H1 (cell line): Measurements from ENCODE around the gene ADGRG1. TPM values are rescaled to one million over a fixed set of nuclear protein-coding genes. Genes with fewer than 3 reads are reported as not detected.

Experiments
- CTCF ChIA-PET: fragments of 300-600 bp; sonication (Branson Sonifier 250); formaldehyde crosslinking; loops from one replicate; lab custom pipeline; 2021; ENCODE audit not compliant: partially characterized antibody; lab: Charles Lee
- POLR2A ChIA-PET: fragments of 300-600 bp; sonication (Branson Sonifier 250); formaldehyde crosslinking; loops from one replicate; lab custom pipeline; 2021; ENCODE audit warnings: inconsistent platforms; ENCODE audit not compliant: partially characterized antibody; lab: Charles Lee
- DNase-seq, 2 experiments: peaks; one replicate each; pipeline versions ENCODE4 v3.0.0 to v3.0.0-alpha.2; 2010 to 2022; ENCODE audit warnings: low spot score in 2 of 2, low read depth in 1 of 2, mixed read lengths in 1 of 2
- FAIRE-seq: peaks from 2 replicates; lab custom pipeline; 2011; peaks lifted over from hg19 to GRCh38; lab: Jason Lieb, UNC
- H2AFZ ChIP-seq: 2 replicates; pipeline ENCODE4 v1.8.1; 2012; ENCODE audit warnings: low read length, inconsistent platforms
- H2AK5ac ChIP-seq: 2 replicates; pipeline ENCODE4 v1.6.1; 2013; ENCODE audit warnings: low read depth, low read length
- H2BK120ac ChIP-seq: replicated peaks from 2 replicates; pipeline ENCODE3; 2013; ENCODE audit warnings: low read depth, low read length, inconsistent platforms
- H2BK12ac ChIP-seq: 2 replicates; pipeline ENCODE4 v1.6.1; 2013; ENCODE audit warnings: low read depth, low read length
- H2BK15ac ChIP-seq: 2 replicates; pipeline ENCODE4 v1.6.1; 2013; ENCODE audit warnings: low read length
- H2BK20ac ChIP-seq: 2 replicates; pipeline ENCODE4 v1.6.1; 2013; ENCODE audit warnings: low read length
- H2BK5ac ChIP-seq: 2 replicates; pipeline ENCODE4 v1.6.1; 2013; ENCODE audit warnings: low read depth, low read length
- H3K14ac ChIP-seq: 2 replicates; pipeline ENCODE4 v1.6.1; 2013; ENCODE audit warnings: inconsistent platforms; ENCODE audit not compliant: insufficient read length
- H3K18ac ChIP-seq: 2 replicates; pipeline ENCODE4 v1.6.1; 2013; ENCODE audit warnings: low read length; ENCODE audit errors: extremely low read depth
- H3K23ac ChIP-seq: 2 replicates; pipeline ENCODE4 v1.6.1; 2013; ENCODE audit warnings: inconsistent platforms; ENCODE audit not compliant: insufficient read length
- H3K23me2 ChIP-seq: 2 replicates; pipeline ENCODE4 v1.6.1; 2013; ENCODE audit warnings: low read depth, low read length
- H3K27ac ChIP-seq: 2 replicates; pipeline ENCODE4 v1.6.1; 2011; ENCODE audit warnings: low read depth, low read length, inconsistent platforms
- H3K27me3 ChIP-seq, 4 experiments: replicated peaks in 1 of 4; 1 replicate in 1 of 4; 2 replicates in 3 of 4; pipeline versions ENCODE4 v1.6.1 to v1.8.1; 2011 to 2013; ENCODE audit warnings: low read length in 3 of 4, mild to moderate bottlenecking in 3 of 4, inconsistent platforms in 2 of 4, mixed read lengths in 2 of 4, moderate library complexity in 1 of 4; ENCODE audit not compliant: control insufficient read depth in 3 of 4, insufficient read depth in 3 of 4; ENCODE audit errors: extremely low read depth in 1 of 4
- H3K36me3 ChIP-seq, 4 experiments: 2 replicates each; pipeline versions ENCODE4 v1.6.1 to v1.8.1; 2011 to 2013; ENCODE audit warnings: mild to moderate bottlenecking in 4 of 4, low read length in 3 of 4, moderate library complexity in 2 of 4, control low read depth in 1 of 4, inconsistent platforms in 1 of 4; ENCODE audit not compliant: insufficient read depth in 4 of 4, control insufficient read depth in 2 of 4
- H3K4ac ChIP-seq: replicated peaks from 2 replicates; pipeline ENCODE3; 2013; ENCODE audit warnings: low read length, low read depth, mixed read lengths, inconsistent platforms; ENCODE audit not compliant: insufficient read length
- H3K4me1 ChIP-seq, 4 experiments: replicated peaks in 1 of 4; 1 replicate in 1 of 4; 2 replicates in 3 of 4; pipeline versions ENCODE4 v1.6.1 to v1.8.1; 2011 to 2013; ENCODE audit warnings: low read length in 3 of 4, inconsistent platforms in 2 of 4, mixed read lengths in 1 of 4; ENCODE audit not compliant: insufficient read depth in 4 of 4, control insufficient read depth in 3 of 4
- H3K4me2 ChIP-seq, 2 experiments: 2 replicates each; pipeline versions ENCODE4 v1.6.1 to v1.8.1; 2011 to 2013; ENCODE audit warnings: low read depth in 2 of 2, low read length in 2 of 2, control low read depth in 1 of 2, inconsistent platforms in 1 of 2, mild to moderate bottlenecking in 1 of 2; ENCODE audit not compliant: insufficient read depth in 1 of 2
- H3K4me3 ChIP-seq, 4 experiments: fragments of 200-600, 300-600 bp in 1 of 4; sonication (generic), shearing (Covaris generic), sonication (Bioruptor Twin) in 1 of 4; 2 replicates each; pipeline versions ENCODE4 v1.5.1 to v1.8.1; 2011 to 2016; ENCODE audit warnings: low read length in 4 of 4, low read depth in 3 of 4, control low read depth in 2 of 4, inconsistent platforms in 2 of 4, mild to moderate bottlenecking in 2 of 4, mixed read lengths in 1 of 4, moderate library complexity in 1 of 4; ENCODE audit not compliant: insufficient read depth in 2 of 4; ENCODE audit errors: extremely low read depth in 1 of 4
- H3K56ac ChIP-seq: replicated peaks from 2 replicates; pipeline ENCODE3; 2013; ENCODE audit warnings: low read depth, mild to moderate bottlenecking, mixed read lengths, low read length, inconsistent platforms; ENCODE audit not compliant: insufficient read length
- H3K79me1 ChIP-seq: 2 replicates; pipeline ENCODE4 v1.6.1; 2013; ENCODE audit warnings: low read depth, low read length, control low read depth
- H3K79me2 ChIP-seq, 2 experiments: 2 replicates each; pipeline versions ENCODE4 v1.6.1 to v1.8.1; 2012 to 2013; ENCODE audit warnings: low read length in 2 of 2, mild to moderate bottlenecking in 2 of 2, inconsistent platforms in 1 of 2; ENCODE audit not compliant: insufficient read depth in 2 of 2, control insufficient read depth in 1 of 2
- H3K9ac ChIP-seq, 4 experiments: replicated peaks in 1 of 4; 1 replicate in 1 of 4; 2 replicates in 3 of 4; pipeline versions ENCODE4 v1.6.1 to v1.8.1; 2011 to 2013; ENCODE audit warnings: low read depth in 3 of 4, low read length in 3 of 4, control low read depth in 2 of 4, mild to moderate bottlenecking in 2 of 4, moderate library complexity in 2 of 4, inconsistent platforms in 1 of 4; ENCODE audit errors: extremely low read depth in 1 of 4
- H3K9me3 ChIP-seq, 2 experiments: 2 replicates each; pipeline versions ENCODE4 v1.6.1 to v1.8.1; 2012 to 2013; ENCODE audit warnings: mild to moderate bottlenecking in 2 of 2, moderate library complexity in 2 of 2, control low read depth in 1 of 2, inconsistent platforms in 1 of 2, low read depth in 1 of 2, low read length in 1 of 2, mixed read lengths in 1 of 2; ENCODE audit not compliant: insufficient read depth in 2 of 2
- H4K20me1 ChIP-seq, 2 experiments: replicated peaks in 1 of 2; 2 replicates each; pipeline versions ENCODE3 to v1.8.1; 2011 to 2013; ENCODE audit warnings: inconsistent platforms in 2 of 2, low read length in 2 of 2, mild to moderate bottlenecking in 1 of 2; ENCODE audit not compliant: insufficient read depth in 2 of 2, control insufficient read depth in 1 of 2
- H4K5ac ChIP-seq: 2 replicates; pipeline ENCODE4 v1.6.1; 2013; ENCODE audit warnings: low read length, low read depth, mixed read lengths, inconsistent platforms; ENCODE audit not compliant: insufficient read length
- H4K8ac ChIP-seq: 2 replicates; pipeline ENCODE4 v1.8.0; 2013; ENCODE audit warnings: mild to moderate bottlenecking, moderate library complexity, low read length, inconsistent platforms; ENCODE audit not compliant: insufficient read depth; ENCODE audit errors: extremely low read depth
- H4K91ac ChIP-seq: replicated peaks from 2 replicates; pipeline ENCODE3; 2013; ENCODE audit warnings: low read length, mixed read lengths, inconsistent platforms; ENCODE audit not compliant: insufficient read length
- SP2 ChIP-seq: IDR thresholded peaks from 2 replicates; pipeline ENCODE4 v1.6.1; 2012; ENCODE audit warnings: mild to moderate bottlenecking, low read length, inconsistent platforms
- WGBS, 2 experiments: shearing (Covaris generic) in 1 of 2; methylation state at CpG; one replicate each; pipeline versions ENCODE4 v1.1.6 to v1.1.7; 2013 to 2015; ENCODE audit warnings: low lambda C conversion rate in 2 of 2, mixed read lengths in 2 of 2, inconsistent platforms in 1 of 2, low coverage in 1 of 2, missing lambda C conversion rate in 1 of 2; ENCODE audit not compliant: insufficient replicate concordance in 2 of 2, insufficient coverage in 1 of 2, insufficient read length in 1 of 2; ENCODE audit errors: extremely low coverage in 1 of 2, missing lambda C conversion rate in 1 of 2; 5-methylcytosine and 5-hydroxymethylcytosine counted together
- polyA plus RNA-seq, 7 experiments: library from polyadenylated mRNA; depleted of rRNA in 3 of 7; stranded (reverse) in 5 of 7; unstranded in 2 of 7; fragments of >200 nt in 5 of 7; fragments of 200-250 nt in 2 of 7; gene quantifications; 1 replicate in 5 of 7; 2 replicates in 1 of 7; 4 replicates in 1 of 7; pipeline versions ENCODE4 v1.2.1 to v1.2.3, GENCODE V29; 2011 to 2013; ENCODE audit warnings: missing spikeins in 2 of 7, mixed read lengths in 2 of 7
- total RNA-seq: library from RNA; stranded (reverse); fragmentation: NEBNext Ultra II Directional; extraction: Animal tissue kit (Norgen Biotek cat#: 25700); gene quantifications from 2 replicates; pipeline ENCODE4 v1.2.1, GENCODE V29; 2021

Gene ADGRG1
- total and polyA plus RNA-seq, 2 of the 8 experiments (the other 6 are each of a cell fraction or from before 2014, with no cell fraction given): 1.3 to 2.6 TPM

GRCh38 chr16:57616241-57616640, 12.2 kb upstream of the ADGRG1 start:
- DNase-seq (peak in 1 of 2 experiments; percentile 26), FAIRE-seq (no peak)
- H3K4me1 ChIP-seq: peaks cover 0 to 20% (median 15%) of the 10 kb centered on the region in 4 experiments; a peak in 6 of 7 replicates
- no peak overlapping the region for H2BK20ac ChIP-seq
- no peak overlapping the region for H3K14ac ChIP-seq
- no peak overlapping the region for H3K56ac ChIP-seq
- H4K8ac ChIP-seq: no peak overlapping the region; the same call in 1 of the 2 replicates
- TF ChIP-seq SP2: no peak
- ChIA-PET CTCF (interaction anchor here (1.2 to 4.1 kb wide), 2 partner anchors 15 to 31 kb away, joined by 3 to 28 read pairs; no protein-coding TSS in a partner anchor), POLR2A (no interaction called here)
- no peak overlapping the region for H2BK120ac ChIP-seq
- H3K4me3 ChIP-seq: no peak overlapping the region
- H2BK15ac ChIP-seq: no peak overlapping the region
- peaks cover 3% of the 10 kb centered on the region; the same call in 1 of the 2 replicates for H3K23me2 ChIP-seq
- no peak overlapping the region for H3K9ac ChIP-seq
- no peak overlapping the region for H3K23ac ChIP-seq
- H3K18ac ChIP-seq: no peak overlapping the region
- 87% methylated on average over 7 of the region's 7 CpGs; no CpG with 5 or more reads in 1 of the 2 experiments for WGBS, 2 experiments
- no peaks in the 10 kb centered on the region for H3K79me1 ChIP-seq
- H3K27ac ChIP-seq: no peak overlapping the region; the same call in 1 of the 2 replicates
- no peak overlapping the region for H4K5ac ChIP-seq
- H2AK5ac ChIP-seq: no peak overlapping the region
- no peaks in the 10 kb centered on the region for H4K20me1 ChIP-seq
- no peak overlapping the region for H2AFZ ChIP-seq
- H3K4me2 ChIP-seq: no peak overlapping the region
- H3K27me3 ChIP-seq: no peaks in the 10 kb centered on the region
- no peaks in the 10 kb centered on the region for H3K9me3 ChIP-seq
- H3K79me2 ChIP-seq: no peaks in the 10 kb centered on the region
- H2BK12ac ChIP-seq: no peak overlapping the region
- H3K36me3 ChIP-seq: no peaks in the 10 kb centered on the region
- H2BK5ac ChIP-seq: no peak overlapping the region
- H3K4ac ChIP-seq: no peak overlapping the region
- no peak overlapping the region for H4K91ac ChIP-seq
